ENCODE measurements around the gene OR8J3.
"Not testable (repeated sequence)": the region's sequence is repeated elsewhere in the genome, so short reads cannot be mapped to it uniquely, and the experiment has no call there.

The OR8J3 gene

GRCh38 chr11:56140151-56140661 is at the start of gene OR8J3:
OR8J3 (minus strand) TSS chr11:56140201; CDS start chr11:56137718, 2,483 bp downstream.
- no peak for DNase-seq

GRCh38 chr11:56188602-56189001 is 48.6 kb upstream of the OR8J3 start:
- no peak for DNase-seq

DNA sequence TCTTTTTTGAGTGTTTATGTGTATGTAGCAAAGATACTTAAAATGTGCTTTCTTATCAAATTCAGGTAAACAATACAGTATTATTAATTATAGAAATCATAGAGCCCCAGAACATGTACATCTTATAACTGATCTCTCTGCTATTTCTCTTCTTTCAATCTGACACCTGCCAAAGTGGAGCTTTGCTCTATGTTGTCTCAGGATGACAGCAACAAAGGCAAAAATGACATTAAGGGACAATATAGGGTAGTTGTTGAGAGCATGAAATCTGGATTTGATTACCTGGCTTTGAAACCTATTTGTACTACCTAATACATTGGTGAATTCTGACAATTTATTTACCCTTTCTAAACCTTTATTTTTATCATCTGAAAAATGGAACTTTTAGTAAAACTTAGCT is 43.5 kb upstream of the OR8J3 start:
- DNase-seq = no peak

GRCh38 chr11:56176318-56176717 is 36.3 kb upstream of the OR8J3 start, which contains the start of gene OR5J2:
OR5J2 (plus strand) TSS chr11:56176618; CDS start chr11:56176618, 0 bp downstream.
- no peak for DNase-seq

DNA sequence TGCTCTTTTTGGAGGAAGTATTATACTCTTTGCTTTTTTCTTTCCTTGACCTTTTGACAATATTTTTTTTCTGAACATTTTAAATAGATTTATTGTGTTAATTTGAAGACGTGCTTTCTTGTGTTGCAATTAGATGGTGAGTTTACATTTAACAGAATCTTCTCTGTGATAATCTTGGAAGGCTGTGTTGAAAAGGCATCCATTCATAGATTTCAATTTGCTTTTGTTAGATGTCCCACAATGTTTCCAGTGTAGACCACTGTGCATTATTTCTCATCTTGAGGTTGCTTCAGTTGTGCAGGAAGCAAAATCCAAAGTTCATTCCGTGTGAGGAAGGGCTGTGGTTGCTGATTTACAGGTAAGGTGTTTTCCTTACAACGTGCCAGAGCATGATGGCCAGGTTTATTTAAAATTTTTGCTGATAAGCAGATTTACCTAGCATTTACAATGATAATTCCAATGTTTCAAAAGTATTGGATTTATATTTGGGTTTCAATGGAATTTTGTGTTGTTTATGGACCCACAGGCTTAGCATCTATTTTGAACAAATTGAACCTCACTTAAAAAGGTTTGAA is 32.3 kb upstream of the OR8J3 start:
- no peak for DNase-seq

- no peak for DNase-seq
Observed at GRCh38 chr11:56163804-56164203, 23.8 kb upstream of the OR8J3 start.

DNA sequence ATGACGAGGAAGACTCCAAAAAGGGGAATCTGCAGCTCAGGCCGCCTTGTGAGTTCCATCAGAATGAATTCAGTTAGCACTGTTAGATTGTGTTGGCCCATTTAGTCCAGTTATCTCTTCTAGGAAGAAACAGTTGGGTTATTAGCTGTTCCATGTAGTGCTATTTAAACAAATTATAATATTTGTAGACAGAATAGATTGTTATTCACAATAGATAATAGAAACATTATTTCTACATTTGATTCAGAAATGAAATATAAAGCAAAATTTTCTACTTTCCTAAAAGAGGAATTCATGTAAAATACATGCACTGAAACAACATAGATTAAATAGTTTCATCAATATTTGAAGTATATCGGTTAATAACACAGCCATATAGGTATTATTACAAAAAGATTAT is 20.2 kb upstream of the OR8J3 start, which contains the start of gene OR8K5:
Gene OR8K5 (minus strand): TSS at position 101 of the 400 bp plus-strand sequence. CDS start 0 bp downstream, at position 101.
- DNase-seq = no peak

DNA sequence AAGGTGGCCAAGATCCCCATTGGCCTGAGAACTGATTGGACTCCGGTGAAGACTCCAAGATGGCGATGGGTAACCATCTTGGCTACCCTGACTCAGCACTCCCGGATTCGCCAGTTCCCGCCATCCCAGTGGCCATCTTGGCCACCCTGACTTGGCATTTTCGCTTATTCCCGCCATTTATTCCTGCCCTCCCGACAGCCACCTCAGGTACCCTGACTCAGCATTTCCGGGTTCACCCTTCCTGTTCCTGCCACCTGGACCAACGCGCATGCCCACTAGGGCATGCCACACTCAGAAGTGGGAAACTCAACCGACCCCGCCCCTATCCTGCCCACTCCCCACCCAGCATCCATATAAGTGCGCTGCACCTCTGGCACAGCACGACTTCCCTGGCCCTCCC is 12.3 kb upstream of the OR8J3 start:
- DNase-seq = no peak

- DNase-seq = no peak
Observed at GRCh38 chr11:56151376-56151775, 11.4 kb upstream of the OR8J3 start.

DNA sequence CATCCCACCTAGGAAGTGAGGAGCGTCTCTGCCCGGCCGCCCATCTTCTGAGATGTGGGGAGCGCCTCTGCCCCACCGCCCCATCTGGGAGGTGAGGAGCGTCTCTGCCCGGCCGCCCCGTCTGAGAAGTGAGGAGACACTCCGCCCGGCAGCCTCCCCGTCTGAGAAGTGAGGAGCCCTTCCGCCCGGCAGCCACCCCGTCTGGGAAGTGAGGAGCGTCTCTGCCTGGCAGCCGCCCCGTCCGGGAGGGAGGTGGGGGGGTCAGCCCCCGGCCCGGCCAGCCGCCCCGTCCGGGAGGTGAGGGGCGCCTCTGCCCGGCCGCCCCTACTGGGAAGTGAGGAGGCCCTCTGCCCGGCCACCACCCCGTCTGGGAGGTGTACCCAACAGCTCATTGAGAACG is 3.7 kb upstream of the OR8J3 start:
- DNase-seq = not testable (repeated sequence)

DNA sequence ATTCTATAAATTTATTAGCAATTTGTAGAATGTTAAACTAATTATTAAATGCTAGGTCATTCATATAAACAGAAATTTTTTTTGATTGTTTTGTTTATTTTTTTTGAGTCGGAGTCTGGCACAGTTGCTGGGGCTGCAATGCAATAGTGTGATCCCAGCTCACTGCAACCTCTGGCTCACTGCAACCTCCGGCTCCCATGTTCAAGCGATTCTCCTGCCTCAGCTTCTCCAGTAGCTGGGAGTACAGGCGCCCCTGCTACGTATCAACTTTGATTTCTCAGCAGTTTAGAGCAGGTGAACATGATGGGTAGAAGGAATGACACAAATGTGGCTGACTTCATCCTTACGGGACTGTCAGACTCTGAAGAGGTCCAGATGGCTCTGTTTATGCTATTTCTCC is 17.9 kb downstream of the OR8J3 start, which contains the start of gene OR8H3:
Gene OR8H3 (plus strand): TSS at position 301 of the 400 bp plus-strand sequence. CDS start 0 bp downstream, at position 301.
- DNase-seq = no peak

GRCh38 chr11:56103210-56103737 is 36.7 kb downstream of the OR8J3 start, which contains the start of gene OR8H2:
OR8H2 (plus strand) TSS chr11:56103687; CDS start chr11:56105043, 1,356 bp downstream.
- DNase-seq = no peak

DNA sequence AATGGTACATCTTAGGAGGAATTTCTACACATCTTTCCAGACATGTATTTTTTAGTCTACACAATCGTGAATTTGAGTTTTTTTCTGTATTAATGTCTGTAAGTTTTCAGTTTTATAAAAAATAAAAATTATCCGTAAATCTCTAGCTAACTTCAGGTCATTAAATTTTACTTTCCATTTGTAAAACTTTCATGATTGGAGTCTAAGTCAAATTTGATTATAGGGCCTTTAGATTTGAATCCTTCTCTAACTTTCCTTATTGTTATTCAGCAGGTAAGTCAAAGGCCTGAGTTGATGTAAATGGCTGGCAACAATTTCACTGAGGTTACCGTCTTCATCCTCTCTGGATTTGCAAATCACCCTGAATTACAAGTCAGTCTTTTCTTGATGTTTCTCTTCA is 47.0 kb downstream of the OR8J3 start, which contains the start of gene OR8I2:
Gene OR8I2 (plus strand): TSS at position 301 of the 400 bp plus-strand sequence. CDS start 0 bp downstream, at position 301.
- DNase-seq = no peak

GRCh38 chr11:56089697-56090096 is 50.3 kb downstream of the OR8J3 start:
- DNase-seq = no peak

All from SHP77 (cell line).